GM12864 (cell line): ENCODE measurements around the gene BRDT.
"Not testable (repeated sequence)": the region's sequence is repeated elsewhere in the genome, so short reads cannot be mapped to it uniquely, and the experiment has no call there.

Experiments used
- DNase-seq: peaks from one replicate; pipeline ENCODE4 v3.0.0-alpha.2; 2011; ENCODE audit warnings: low read depth
- H3K4me3 ChIP-seq: 2 replicates; pipeline ENCODE4 v1.5.1; 2011; ENCODE audit warnings: mild to moderate bottlenecking, low read depth, low read length, control low read depth
- CTCF ChIP-seq: IDR thresholded peaks from 2 replicates; pipeline ENCODE4 v1.5.1; 2011; ENCODE audit warnings: low read depth, mild to moderate bottlenecking, moderate library complexity, low read length, control low read depth, inconsistent platforms; ENCODE audit errors: missing control alignments

The BRDT gene

GRCh38 chr1:92016720-92017316 lies 67.6 kb downstream of the BRDT start:
- H3K4me3 ChIP-seq, result no peak overlapping the region
- TF ChIP-seq CTCF, result no peak
- DNase-seq, result no peak

- TF ChIP-seq CTCF, result no peak
- DNase-seq, result no peak
- no peak overlapping the region for H3K4me3 ChIP-seq
Observed at GRCh38 chr1:92017656-92018055, 68.5 kb downstream of the BRDT start.

- DNase-seq, H3K4me3 ChIP-seq: not testable (repeated sequence)
Observed at GRCh38 chr1:92026042-92026441, 76.8 kb downstream of the BRDT start.

GRCh38 chr1:92026806-92027205 lies 77.6 kb downstream of the BRDT start:
- no peak for DNase-seq
- no peak overlapping the region for H3K4me3 ChIP-seq
- TF ChIP-seq CTCF, result no peak

- DNase-seq, result no peak
- TF ChIP-seq CTCF, result no peak
- H3K4me3 ChIP-seq, result no peak overlapping the region
Observed at GRCh38 chr1:92029241-92029922, 80.2 kb downstream of the BRDT start.

- H3K4me3 ChIP-seq, result no peak overlapping the region
- DNase-seq, result no peak
- no peak for TF ChIP-seq CTCF
Observed at GRCh38 chr1:92030656-92031107, 81.5 kb downstream of the BRDT start.

- DNase-seq, result no peak
- no peak for TF ChIP-seq CTCF
- no peak overlapping the region for H3K4me3 ChIP-seq
Observed at GRCh38 chr1:92031281-92032110, 82.3 kb downstream of the BRDT start.
